Central memory CD8-positive, alpha-beta T cell (primary cell): ENCODE results near the gene CPED1.
"Not testable (repeated sequence)": the region's sequence is repeated elsewhere in the genome, so short reads cannot be mapped to it uniquely, and the experiment has no call there.

Experiments used
- ATAC-seq: fragments of 150-1000 bp; cut with Tn5 transposase; replicated peaks from 2 replicates; pipeline ENCODE4 v1.10.0; 2022; ENCODE audit warnings: mild to moderate bottlenecking, moderate FRiP score, moderate number of reproducible peaks; ENCODE audit not compliant: poor library complexity, severe bottlenecking; ENCODE audit errors: extremely low read depth
- DNase-seq, 2 donors: peaks; one replicate each; pipeline ENCODE4 v3.0.0; 2021; ENCODE audit warnings: low spot score in 2 of 2
- H3K27ac Mint-ChIP-seq: one replicate; pipeline ENCODE4 v1.8.0; 2022; ENCODE audit warnings: low read depth, mild to moderate bottlenecking, moderate library complexity, mixed read lengths
- H3K27me3 Mint-ChIP-seq: one replicate; pipeline ENCODE4 v1.8.0; 2022; ENCODE audit warnings: mixed read lengths
- H3K36me3 Mint-ChIP-seq: one replicate; pipeline ENCODE4 v1.8.0; 2022; ENCODE audit warnings: mild to moderate bottlenecking, moderate library complexity, mixed read lengths; ENCODE audit not compliant: insufficient read depth
- H3K4me1 Mint-ChIP-seq: one replicate; pipeline ENCODE4 v1.8.0; 2022; ENCODE audit warnings: mixed read lengths
- H3K4me3 Mint-ChIP-seq: one replicate; pipeline ENCODE4 v1.8.0; 2022; ENCODE audit warnings: mild to moderate bottlenecking, moderate library complexity, mixed read lengths
- H3K9me3 Mint-ChIP-seq: one replicate; pipeline ENCODE4 v1.8.0; 2022; ENCODE audit warnings: mixed read lengths

Gene CPED1

DNA sequence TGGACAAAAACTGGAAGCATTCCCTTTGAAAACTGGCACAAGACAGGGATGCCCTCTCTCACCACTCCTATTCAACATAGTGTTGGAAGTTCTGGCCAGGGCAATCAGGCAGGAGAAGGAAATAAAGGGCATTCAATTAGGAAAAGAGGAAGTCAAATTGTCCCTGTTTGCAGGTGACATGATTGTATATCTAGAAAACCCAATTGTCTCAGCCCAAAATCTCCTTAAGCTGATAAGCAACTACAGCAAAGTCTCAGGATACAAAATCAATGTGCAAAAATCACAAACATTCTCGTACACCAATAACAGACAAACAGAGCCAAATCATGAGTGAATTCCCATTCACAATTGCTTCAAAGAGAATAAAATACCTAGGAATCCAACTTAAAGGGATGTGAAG is 262.9 kb downstream of the CPED1 start:
- ATAC-seq, H3K36me3 Mint-ChIP-seq: not testable (repeated sequence)

GRCh38 chr7:121252523-121253235 is 264.2 kb downstream of the CPED1 start:
- not testable (repeated sequence) for H3K4me1 Mint-ChIP-seq, H3K27ac Mint-ChIP-seq, H3K4me3 Mint-ChIP-seq, H3K9me3 Mint-ChIP-seq, H3K27me3 Mint-ChIP-seq, ATAC-seq, H3K36me3 Mint-ChIP-seq, DNase-seq

More for the DNA sequence above, 262.9 kb downstream of the CPED1 start:
- H3K4me1 Mint-ChIP-seq, DNase-seq, H3K4me3 Mint-ChIP-seq, H3K27me3 Mint-ChIP-seq, H3K27ac Mint-ChIP-seq, H3K9me3 Mint-ChIP-seq: not testable (repeated sequence)

DNA sequence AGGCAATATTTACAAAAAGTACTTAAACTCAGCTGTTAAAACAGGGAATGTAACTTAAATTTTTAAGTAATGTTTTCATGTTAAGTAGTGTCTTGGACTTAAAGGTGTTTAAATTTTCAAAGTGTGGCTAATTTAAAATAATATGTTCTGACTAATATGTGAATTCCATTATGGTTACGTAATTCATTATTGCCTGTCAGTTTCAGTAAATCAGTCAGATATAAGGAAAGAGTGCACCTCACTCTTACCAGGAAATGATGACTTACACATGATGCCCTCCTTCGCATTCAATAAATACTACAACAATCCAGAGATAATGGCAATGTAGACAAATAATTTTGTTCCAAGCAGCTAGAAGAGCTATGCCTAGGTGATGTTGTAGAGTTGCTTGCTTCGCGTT is 271.3 kb downstream of the CPED1 start:
- no peak for DNase-seq
- Mint-ChIP-seq H3K9me3 (no peaks in the 10 kb centered on the region), H3K27me3 (no peaks in the 10 kb centered on the region), H3K36me3 (peaks cover 7% of the 10 kb centered on the region), H3K4me1 (no peaks in the 10 kb centered on the region), H3K4me3 (no peak overlapping the region), H3K27ac (no peak overlapping the region)
- no peak for ATAC-seq

- Mint-ChIP-seq H3K4me1 (no peaks in the 10 kb centered on the region), H3K27ac (no peak overlapping the region), H3K27me3 (no peaks in the 10 kb centered on the region), H3K4me3 (no peak overlapping the region), H3K9me3 (no peaks in the 10 kb centered on the region), H3K36me3 (peaks cover 7% of the 10 kb centered on the region)
- ATAC-seq (no peak), DNase-seq (no peak)
Observed at GRCh38 chr7:121261207-121261884, 272.8 kb downstream of the CPED1 start.

GRCh38 chr7:121262221-121262620 is 273.7 kb downstream of the CPED1 start:
- H3K4me3 Mint-ChIP-seq: no peak overlapping the region
- H3K4me1 Mint-ChIP-seq: no peaks in the 10 kb centered on the region
- H3K9me3 Mint-ChIP-seq: no peaks in the 10 kb centered on the region
- no peaks in the 10 kb centered on the region for H3K27me3 Mint-ChIP-seq
- H3K27ac Mint-ChIP-seq: no peak overlapping the region
- DNase-seq (no peak), ATAC-seq (no peak)
- peaks cover 7% of the 10 kb centered on the region for H3K36me3 Mint-ChIP-seq

DNA sequence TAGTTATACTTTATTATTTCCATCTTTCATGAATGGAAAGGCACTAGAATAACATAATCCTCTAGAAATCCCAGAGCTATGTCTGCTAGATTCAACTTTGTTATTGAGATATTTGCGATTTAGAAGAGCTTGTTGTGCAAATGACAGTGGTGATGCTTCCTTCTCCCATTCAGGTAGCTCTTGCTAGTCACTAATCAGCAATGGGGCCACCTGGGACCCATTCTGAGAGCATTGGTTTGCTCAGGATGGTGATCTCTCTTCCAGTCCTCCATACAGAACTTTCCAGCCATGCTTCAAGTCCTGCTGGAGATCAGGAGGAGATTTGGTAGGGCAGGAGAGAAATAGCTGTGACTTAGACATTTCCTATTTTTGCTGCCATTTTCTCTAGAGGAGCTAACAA is 274.5 kb downstream of the CPED1 start:
- H3K27me3 Mint-ChIP-seq: no peaks in the 10 kb centered on the region
- H3K9me3 Mint-ChIP-seq: no peaks in the 10 kb centered on the region
- H3K36me3 Mint-ChIP-seq: peaks cover 7% of the 10 kb centered on the region
- no peak overlapping the region for H3K4me3 Mint-ChIP-seq
- DNase-seq (no peak), ATAC-seq (no peak)
- H3K27ac Mint-ChIP-seq: no peak overlapping the region
- no peaks in the 10 kb centered on the region for H3K4me1 Mint-ChIP-seq

DNA sequence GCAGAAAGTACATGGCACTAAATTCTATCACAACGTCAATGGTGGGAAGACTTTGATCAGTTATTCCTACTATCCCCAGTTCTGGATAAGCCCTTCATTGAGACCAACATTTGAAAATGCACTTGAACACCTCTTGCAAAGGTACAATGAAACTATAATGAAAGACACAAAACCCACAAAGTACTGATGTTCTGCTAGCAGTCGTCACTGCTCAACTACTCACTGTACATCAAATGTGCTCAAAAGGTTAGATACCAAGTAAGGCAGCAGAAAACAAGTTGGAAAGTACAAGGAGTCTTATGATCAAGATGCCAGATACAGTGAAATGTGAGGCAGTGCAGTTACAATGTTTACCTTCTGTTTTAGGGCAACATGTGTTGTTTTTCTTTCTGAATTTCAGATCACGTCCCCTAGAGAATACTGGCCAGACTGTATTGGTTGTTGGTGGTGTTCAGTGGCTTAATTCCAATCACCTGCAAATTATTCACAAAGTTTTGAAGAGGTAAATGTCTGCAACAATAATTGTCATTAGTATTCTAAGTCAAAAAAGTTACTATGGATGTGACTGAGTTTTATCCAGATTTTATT is 277.9 kb downstream of the CPED1 start:
- H3K27me3 Mint-ChIP-seq: peaks cover 9% of the 10 kb centered on the region
- H3K9me3 Mint-ChIP-seq: no peaks in the 10 kb centered on the region
- no peak for DNase-seq
- no peak overlapping the region for H3K27ac Mint-ChIP-seq
- H3K4me1 Mint-ChIP-seq: no peaks in the 10 kb centered on the region
- peaks cover 6% of the 10 kb centered on the region for H3K36me3 Mint-ChIP-seq
- no peak for ATAC-seq
- no peak overlapping the region for H3K4me3 Mint-ChIP-seq

DNA sequence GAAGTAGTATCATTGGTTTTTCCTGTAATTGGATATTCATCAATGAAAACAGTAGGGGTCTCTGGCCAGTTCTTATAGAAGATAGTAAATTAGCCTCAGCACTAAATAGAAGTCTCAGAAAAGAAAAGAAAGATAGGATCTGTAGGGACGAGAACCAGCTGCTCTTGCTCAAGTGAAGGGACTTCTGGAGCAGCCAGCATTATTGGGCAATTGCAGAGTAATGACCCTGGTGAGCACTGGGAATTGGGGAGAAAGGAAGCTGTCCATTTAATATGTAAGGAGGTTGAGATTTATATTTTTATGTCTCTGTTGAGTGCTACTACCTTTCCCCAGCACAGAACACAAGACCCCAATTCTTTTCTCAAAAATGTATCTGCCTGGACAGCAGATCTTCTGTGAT is 279.1 kb downstream of the CPED1 start:
- no peaks in the 10 kb centered on the region for H3K9me3 Mint-ChIP-seq
- H3K4me3 Mint-ChIP-seq: no peak overlapping the region
- H3K4me1 Mint-ChIP-seq: no peaks in the 10 kb centered on the region
- DNase-seq (no peak), ATAC-seq (no peak)
- peaks cover 14% of the 10 kb centered on the region for H3K27me3 Mint-ChIP-seq
- no peak overlapping the region for H3K27ac Mint-ChIP-seq
- peaks cover 6% of the 10 kb centered on the region for H3K36me3 Mint-ChIP-seq

DNA sequence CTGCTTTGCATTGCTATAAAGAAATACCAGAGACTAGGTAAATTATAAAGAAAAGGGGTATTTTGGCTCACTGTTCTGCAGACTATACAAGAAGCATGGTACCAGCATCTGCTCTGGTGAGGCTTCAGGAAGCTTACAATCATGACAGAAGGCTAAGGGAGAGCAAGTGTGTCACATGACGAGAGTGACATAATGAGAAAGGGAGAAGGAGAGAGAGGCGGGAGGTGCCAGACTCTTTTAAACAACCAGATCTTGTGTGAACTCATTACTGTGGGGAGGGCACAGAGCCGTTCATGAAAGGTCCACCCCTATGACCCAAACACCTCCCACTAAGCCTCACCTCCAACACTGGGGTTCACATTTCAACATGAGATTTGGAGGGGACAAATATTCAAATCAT is 281.3 kb downstream of the CPED1 start:
- H3K4me3 Mint-ChIP-seq: no peak overlapping the region
- no peak for ATAC-seq
- H3K27ac Mint-ChIP-seq: no peak overlapping the region
- H3K36me3 Mint-ChIP-seq: peaks cover 2% of the 10 kb centered on the region
- no peaks in the 10 kb centered on the region for H3K4me1 Mint-ChIP-seq
- H3K9me3 Mint-ChIP-seq: no peaks in the 10 kb centered on the region
- H3K27me3 Mint-ChIP-seq: peaks cover 18% of the 10 kb centered on the region
- no peak for DNase-seq

DNA sequence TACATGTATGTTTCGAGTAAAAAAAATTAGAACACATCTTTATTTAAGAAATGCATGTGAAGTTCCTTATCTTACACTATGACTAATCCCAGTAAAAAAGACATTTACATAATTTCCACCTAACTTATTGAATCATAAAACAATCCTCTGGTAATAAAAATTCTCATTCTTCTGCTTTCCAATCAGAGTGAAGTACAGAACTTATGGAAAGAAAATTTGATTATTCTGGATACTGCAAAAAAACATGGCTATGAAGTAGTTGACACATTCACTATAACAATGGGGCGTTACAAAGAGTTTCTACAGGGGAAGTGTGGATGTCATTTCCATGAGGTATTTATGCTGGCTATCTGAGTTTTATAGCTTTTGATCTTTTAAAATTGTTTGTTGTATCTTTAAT is 282.6 kb downstream of the CPED1 start:
- Mint-ChIP-seq H3K4me3 (no peak overlapping the region), H3K36me3 (peaks cover 2% of the 10 kb centered on the region), H3K4me1 (no peaks in the 10 kb centered on the region), H3K27me3 (peaks cover 19% of the 10 kb centered on the region), H3K27ac (no peak overlapping the region), H3K9me3 (no peaks in the 10 kb centered on the region)
- ATAC-seq (no peak), DNase-seq (no peak)

- no peak overlapping the region for H3K27ac Mint-ChIP-seq
- H3K27me3 Mint-ChIP-seq: peaks cover 27% of the 10 kb centered on the region
- H3K4me1 Mint-ChIP-seq: no peaks in the 10 kb centered on the region
- peaks cover 2% of the 10 kb centered on the region for H3K36me3 Mint-ChIP-seq
- ATAC-seq: no peak
- no peak for DNase-seq
- H3K4me3 Mint-ChIP-seq: no peak overlapping the region
- no peaks in the 10 kb centered on the region for H3K9me3 Mint-ChIP-seq
Observed at GRCh38 chr7:121271916-121272315, 283.4 kb downstream of the CPED1 start.

GRCh38 chr7:121272676-121273075 is 284.2 kb downstream of the CPED1 start:
- no peaks in the 10 kb centered on the region for H3K9me3 Mint-ChIP-seq
- no peak overlapping the region for H3K27ac Mint-ChIP-seq
- H3K4me3 Mint-ChIP-seq: no peak overlapping the region
- DNase-seq (no peak), ATAC-seq (no peak)
- peaks cover 2% of the 10 kb centered on the region for H3K36me3 Mint-ChIP-seq
- peaks cover 34% of the 10 kb centered on the region for H3K27me3 Mint-ChIP-seq
- no peaks in the 10 kb centered on the region for H3K4me1 Mint-ChIP-seq
